NCI-H1417 (cell line): ENCODE measurements around the gene NAV3.

Experiments
- DNase-seq, 3 experiments: peaks; one replicate each; lab custom pipeline; 2025; lab: John Stamatoyannopoulos, UW

Gene NAV3

GRCh38 chr12:78187741-78188140 lies 357.0 kb downstream of the NAV3 start:
- no peak for DNase-seq

- DNase-seq, result no peak
These were observed 359.0 kb downstream of the NAV3 start for GRCh38 chr12:78189656-78190055.

- DNase-seq, result no peak
These were observed 360.9 kb downstream of the NAV3 start for GRCh38 chr12:78191611-78192010.

- peak; percentile 11 to 75 (median 66) for DNase-seq
These were observed 362.3 kb downstream of the NAV3 start for GRCh38 chr12:78192979-78193378.

- no peak for DNase-seq
These were observed 363.8 kb downstream of the NAV3 start for GRCh38 chr12:78194448-78194847.

DNA sequence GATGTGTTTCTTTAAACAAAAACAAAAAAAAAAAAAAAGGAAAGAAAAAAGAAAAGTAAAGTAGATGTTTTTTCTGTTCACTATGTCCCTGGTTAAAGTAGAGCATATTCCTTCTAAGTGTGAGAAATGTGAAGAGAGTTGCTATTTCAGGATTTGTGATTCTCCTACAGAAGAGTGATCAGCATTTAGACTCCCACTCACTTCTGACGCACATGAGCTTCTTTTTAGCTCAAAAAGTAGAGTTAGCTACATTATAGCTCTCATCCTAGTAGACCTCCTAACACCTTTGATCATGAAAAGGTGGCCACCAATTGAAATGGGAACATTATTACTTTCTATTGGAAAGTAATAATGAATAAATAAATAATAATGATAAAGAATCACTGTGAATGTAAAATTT lies 368.2 kb downstream of the NAV3 start:
- DNase-seq, result no peak

DNA sequence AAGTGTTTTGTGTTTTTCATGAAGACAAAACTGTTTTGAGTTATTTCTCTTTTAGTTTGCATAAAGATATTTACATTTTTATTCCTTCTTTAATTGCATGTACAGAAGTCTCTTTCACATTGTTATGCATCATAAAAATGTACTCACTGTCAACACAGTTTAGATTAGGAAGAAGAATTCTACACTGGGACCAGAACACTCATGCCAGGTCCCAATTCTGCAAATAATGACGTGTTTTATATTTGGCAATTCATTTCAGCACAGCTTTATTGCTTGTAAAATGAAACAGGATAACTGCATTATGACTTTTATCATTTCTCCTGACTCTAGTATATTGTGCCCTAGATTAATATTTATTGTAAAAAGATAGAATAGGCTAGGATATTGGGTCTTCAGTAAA lies 369.2 kb downstream of the NAV3 start:
- DNase-seq, result no peak

DNA sequence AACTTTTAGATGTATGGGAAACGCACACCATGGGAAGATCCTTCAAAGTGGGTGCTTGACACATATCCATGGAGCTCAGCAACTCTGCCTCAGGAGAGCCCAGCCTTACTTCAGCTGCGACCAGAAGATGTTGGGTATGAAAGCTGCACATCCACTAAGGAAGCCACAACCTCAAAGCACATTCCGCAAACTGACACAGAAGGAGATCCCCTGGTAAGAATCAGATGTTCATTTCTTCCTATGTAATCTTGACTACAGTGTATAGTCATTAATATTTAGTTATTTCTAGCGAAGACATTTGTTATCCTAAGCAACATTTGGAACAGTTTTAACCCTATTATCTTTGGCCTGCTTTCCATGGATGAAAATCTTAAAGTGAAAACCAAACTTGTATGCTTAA lies 374.2 kb downstream of the NAV3 start:
- no peak for DNase-seq

DNA sequence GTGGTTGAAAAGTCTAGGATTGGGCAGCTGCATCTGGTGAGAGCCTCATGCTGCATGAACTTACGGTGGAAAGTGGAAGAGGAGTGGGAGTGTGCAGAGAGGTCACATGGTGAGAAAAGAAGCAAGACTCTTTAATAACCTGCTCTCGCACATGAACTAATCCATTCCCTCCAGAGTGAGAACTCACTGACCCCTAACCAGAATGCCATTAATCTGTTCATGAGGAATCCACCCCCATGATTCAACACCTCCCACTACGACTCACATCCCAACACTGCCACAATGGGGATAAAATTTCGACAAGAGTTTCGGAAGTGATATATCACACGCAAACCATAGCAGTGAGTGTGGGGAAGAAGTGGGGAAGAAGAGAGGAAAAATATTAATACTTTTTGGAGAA lies 377.4 kb downstream of the NAV3 start:
- no peak for DNase-seq

DNA sequence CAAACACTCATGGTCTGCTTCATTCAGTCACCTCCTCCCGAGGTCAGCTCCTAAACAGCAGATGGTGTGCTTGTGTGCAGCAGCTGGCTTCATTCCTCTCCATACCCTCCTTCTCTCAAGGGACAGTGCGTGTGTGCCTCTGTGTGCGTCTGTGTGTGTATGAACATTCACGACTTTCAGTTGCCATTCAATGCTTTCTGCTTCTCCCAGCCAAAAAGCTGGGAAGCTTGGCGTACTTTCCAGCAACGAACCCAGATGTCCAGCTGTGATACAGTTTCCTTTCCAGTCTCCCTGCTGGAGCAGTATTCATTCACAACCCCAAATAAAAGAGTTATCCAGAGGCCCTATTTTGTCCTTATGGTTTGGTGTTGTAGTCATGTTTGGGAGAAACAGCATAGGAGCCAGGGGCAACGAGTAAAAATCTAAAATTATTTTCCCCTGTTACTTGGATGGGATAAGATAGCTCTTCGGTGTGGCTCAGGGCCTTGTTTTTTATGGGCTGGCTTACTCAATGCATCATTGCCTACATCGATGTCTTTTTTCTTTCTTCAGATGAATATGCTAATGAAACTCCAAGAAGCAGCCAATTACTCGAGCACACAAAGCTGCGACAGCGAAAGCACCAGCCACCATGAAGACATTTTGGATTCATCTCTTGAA lies 379.3 kb downstream of the NAV3 start:
- DNase-seq, result peak; percentile 81 to 97 (median 97)

DNA sequence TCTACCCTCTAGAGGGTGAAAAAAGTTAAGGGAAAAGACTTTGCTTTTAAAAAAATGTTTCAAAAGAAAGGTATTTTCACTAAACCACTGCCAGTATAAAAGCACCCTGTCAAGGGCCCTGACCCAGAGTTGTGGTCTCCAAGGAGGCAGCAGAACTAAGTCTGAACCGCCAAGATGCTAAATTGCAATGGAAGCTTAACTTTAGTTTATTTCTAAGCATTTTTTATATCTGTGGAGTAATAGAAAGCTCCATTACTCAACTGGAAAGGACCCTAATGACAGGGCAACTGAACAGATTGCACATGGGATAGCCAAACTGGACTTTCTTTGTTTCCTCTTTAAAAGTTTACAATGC lies 379.8 kb downstream of the NAV3 start:
- DNase-seq, result no peak

GRCh38 chr12:78210894-78211302 lies 380.2 kb downstream of the NAV3 start:
- peak in 2 of 3 experiments; percentile 36 to 55 for DNase-seq

- DNase-seq, result no peak
These were observed 390.1 kb downstream of the NAV3 start for GRCh38 chr12:78220811-78221210.

DNA sequence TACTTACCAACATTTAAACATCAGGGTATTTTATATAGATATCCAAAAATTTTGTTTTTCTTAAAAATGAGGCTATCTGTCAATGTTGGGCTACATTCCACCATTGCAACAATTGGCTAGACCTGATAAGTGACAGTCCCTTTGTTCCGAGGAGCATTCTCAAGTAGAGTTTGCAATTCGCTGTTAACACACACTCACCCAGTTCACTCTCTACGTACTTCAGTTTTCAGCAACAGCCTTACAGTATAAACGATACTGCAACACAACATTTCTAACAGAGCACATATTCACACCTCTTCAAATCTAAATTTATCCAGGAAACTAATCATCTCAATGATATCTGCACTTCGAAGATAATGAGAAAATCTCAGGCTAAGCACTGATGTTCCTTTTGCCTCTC lies 393.5 kb downstream of the NAV3 start:
- DNase-seq, result no peak

DNA sequence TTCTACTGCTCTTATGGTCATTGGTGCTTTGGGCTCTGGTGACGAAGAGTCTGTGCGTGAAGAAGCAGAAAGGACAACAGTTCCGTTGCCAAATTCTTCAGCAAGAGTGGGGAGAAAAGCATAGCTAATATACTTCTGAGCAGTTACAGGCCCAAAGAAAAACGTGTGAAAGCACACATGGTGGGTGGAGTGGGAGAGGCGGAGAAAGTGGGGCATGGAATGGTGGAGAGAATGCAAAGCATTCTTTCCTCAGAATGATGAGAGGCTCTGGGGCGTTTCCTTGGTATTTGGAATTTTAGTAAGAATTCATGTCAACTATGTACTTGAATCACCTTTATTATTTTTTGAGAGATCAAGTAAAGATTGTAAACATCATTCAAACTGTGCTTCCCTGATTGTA lies 396.1 kb downstream of the NAV3 start:
- no peak for DNase-seq

GRCh38 chr12:78229591-78230101 lies 399.0 kb downstream of the NAV3 start:
- peak; percentile 28 to 77 (median 66) for DNase-seq

- DNase-seq, result no peak
These were observed 402.1 kb downstream of the NAV3 start for GRCh38 chr12:78232756-78233155.

DNA sequence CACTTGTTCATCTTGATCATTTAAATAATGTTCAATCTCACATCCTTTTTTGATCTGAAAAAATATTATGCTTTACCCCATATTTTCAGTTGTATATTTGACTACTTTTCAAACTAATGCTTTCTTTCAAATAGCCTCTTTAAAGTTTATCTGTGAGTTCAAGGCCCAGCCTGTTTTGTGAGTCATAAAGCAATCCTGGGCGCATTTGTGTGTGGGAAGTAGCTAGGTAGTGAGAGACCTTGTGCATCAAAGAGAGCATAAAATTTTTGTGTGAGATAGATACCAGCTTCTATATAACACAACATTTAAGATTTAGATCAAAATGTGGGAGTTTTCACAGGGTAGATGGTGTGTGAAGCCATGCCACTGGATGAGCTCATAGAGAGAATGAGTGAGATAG lies 405.6 kb downstream of the NAV3 start:
- no peak for DNase-seq

DNA sequence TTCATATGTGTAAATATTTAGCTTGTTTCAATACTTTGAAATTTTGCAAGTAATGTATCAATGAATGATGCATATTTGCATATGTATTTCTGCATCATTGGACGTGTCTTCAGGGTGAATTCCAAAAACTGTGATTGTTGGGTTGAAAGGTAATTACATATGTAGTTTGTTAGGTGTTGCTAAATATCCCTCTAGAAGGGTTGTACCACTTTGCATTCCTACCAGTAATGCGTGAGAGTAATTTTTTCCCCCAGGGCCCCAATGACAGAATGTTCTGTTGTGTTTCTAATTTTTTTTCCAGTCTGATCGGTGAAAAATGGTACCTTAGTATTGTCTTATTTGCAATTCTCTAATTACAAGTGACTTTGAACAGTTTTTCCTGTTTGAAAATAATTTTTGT lies 408.9 kb downstream of the NAV3 start:
- DNase-seq, result no peak

DNA sequence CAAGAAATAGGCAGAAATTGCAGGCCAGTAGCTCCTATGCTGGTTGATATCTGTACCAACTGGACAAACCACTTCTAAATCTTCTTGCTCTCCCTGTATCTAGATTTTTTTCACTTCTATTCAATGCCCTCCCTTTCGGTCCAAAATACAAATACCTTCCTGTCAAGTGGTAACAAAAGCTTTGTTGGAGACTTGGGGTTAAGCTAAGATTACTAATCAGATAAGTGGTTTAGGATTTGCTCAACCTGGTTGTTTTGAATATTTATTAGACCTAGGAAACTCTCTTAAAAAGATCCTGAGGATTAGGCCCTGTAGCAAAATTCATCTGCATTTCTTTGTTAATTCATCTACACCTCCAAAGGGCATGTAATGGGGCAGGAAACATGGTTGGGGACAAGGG lies 410.1 kb downstream of the NAV3 start:
- DNase-seq, result no peak

DNA sequence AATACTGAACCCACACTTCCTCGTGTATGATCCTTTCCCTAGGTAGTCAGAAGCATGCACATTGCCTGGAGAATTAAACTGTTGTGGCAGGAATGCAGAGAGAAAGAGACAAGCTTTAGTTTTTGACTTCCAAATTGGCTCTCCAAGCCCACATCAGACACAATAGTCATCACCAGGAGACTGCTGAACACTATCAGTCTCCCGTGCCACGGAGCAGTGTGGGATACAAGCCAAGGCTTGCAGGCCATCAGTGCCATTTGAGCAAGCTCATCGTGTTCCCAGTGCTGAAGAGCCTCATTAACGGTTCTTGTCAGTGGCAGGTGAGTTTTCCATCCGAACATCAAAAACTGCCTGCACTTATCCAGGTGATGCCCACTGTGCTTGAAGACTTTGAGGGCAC lies 410.8 kb downstream of the NAV3 start:
- peak; percentile 3 to 89 (median 58) for DNase-seq

DNA sequence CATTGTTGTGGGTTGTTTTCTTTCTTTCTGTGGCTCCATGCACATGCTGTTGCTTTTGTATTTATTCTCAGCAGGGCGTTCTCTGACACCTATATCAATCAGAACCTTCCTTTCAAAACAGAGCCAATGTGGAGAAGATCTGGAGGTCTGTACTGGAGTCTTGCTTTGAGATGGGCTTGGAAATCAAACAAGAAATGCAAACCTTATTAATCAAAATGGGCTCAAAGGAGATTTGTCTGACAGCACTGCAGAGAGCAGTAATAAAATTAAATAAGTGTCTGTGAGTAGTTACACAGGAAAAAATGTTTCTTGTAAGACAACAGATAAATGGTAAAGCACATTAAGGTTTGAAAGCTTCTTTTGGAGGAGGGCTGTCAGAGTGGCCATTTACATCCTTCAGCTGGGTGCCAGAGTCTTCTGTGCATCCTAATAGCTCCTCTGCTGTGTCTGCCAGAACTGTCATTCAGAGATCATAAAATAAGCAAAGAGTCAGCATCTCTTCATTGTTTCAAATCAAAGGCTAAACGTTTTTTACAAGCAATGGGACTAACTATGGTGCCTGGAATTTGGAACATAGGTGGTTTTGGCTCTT lies 414.3 kb downstream of the NAV3 start:
- DNase-seq, result peak in 1 of 3 experiments; percentile 31

DNA sequence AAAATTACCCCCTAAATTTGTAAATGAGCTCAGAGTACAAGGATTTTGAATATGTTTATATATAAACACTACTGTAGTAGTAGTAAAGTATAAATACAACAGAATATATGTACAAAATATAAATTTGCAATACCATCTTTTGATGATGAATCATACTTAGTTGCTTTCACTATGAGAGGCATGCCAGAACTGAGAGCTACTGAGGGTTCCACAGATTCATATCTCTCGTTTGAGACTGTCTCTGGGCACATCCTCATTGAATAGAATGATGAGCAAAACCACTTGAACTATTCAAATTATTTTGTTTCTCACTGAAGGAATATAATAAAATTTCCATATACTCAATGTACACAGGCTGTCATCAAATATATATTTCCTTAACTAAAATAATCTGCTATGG lies 417.6 kb downstream of the NAV3 start:
- no peak for DNase-seq

GRCh38 chr12:78249578-78249977 lies 418.9 kb downstream of the NAV3 start:
- no peak for DNase-seq
